HEK293T (cell line): ENCODE data around the gene SLC38A4.

Experiments
- FOXA1 ChIP-seq: fragments of 450-650 bp; IDR thresholded peaks from 2 replicates; pipeline ENCODE4 v1.6.1; 2016; ENCODE audit warnings: mild to moderate bottlenecking
- HDGF ChIP-seq: fragments of 450-650 bp; IDR thresholded peaks from 2 replicates; pipeline ENCODE4 v1.6.1; 2017; ENCODE audit warnings: antibody characterized with exemption, borderline replicate concordance

DNA sequence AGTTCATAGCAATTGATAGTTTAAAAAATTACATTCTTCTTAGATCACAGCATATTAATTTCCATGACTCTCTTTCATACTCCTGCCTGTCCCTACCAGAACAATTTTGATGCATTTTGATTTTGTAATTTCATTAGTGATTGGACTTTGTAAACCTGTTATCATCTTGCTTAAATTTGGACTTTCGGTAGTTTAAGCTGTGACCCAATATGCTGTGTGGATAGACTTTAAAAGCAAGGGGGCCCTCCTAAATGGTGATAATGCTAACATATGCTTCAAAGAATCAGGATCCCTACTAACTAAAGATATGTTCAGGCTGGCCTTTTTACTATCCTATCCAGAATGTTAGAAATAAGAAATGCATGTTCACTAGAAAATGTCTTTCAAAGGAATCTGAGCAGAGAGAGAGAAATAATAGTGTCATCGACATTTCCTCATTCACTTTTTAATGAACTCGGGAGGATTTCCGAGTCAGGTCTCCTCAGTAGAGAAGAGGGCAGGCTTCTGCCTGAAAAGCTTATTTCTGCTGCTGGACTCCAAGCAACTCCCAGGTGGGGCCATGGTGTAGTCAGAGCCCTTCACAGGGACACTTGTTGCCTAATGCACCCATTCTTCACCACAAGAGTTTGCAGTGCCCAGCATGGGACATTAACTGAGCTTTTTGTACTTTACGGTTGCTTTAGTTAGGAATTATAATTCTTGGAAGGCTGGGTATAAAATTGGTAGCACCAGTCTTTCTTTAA is 16.7 kb downstream of the SLC38A4 start:
- TF ChIP-seq HDGF = no peak
- no peak for TF ChIP-seq FOXA1
